Anterior cingulate cortex (tissue), 58 donors: ENCODE data around the gene RAB7A.
"Not testable (repeated sequence)": the region's sequence is repeated elsewhere in the genome, so short reads cannot be mapped to it uniquely, and the experiment has no call there.

Experiments
- DNase-seq, 58 donors: peaks; one replicate each; lab custom pipeline; 2025; lab: John Stamatoyannopoulos, UW

Gene RAB7A

DNA sequence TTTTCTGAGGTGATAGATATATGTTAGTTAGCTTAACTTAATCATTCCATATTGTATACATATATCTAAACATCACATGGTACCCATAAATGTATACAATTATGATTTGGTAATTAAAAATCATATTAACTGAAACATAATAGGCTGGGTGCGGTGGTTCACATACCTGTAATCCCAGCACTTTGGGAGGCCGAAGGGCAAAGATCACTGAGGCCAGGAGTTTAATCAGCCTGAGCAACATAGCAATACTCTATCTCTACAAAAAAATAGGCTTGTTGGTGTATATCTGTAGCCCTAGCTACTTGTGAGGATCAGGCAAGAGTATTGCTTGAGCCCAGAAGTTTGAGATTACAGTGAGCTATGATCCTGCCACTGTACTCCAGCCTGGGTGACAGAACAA, 20.9 kb downstream of the RAB7A start:
- no peak for DNase-seq

DNA sequence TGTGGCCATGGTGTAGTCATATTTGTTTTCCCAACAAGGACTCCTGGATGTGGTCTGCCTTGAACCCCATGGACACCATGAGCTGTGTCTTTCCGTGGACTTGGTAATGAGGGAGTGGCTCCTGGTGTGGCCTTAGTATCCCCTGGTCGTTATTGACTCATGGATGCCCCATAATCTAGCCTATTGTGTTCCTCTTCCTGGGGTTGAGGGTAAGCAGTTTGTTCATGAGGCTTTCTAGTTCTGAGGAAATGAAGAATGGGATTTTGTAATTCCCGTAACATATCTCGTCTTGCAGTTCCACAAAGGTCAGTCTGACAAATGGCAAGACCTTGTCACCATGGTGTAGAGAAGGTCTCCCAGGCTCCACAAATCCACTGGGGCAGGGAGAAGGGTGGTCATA, 22.6 kb downstream of the RAB7A start:
- no peak for DNase-seq

DNA sequence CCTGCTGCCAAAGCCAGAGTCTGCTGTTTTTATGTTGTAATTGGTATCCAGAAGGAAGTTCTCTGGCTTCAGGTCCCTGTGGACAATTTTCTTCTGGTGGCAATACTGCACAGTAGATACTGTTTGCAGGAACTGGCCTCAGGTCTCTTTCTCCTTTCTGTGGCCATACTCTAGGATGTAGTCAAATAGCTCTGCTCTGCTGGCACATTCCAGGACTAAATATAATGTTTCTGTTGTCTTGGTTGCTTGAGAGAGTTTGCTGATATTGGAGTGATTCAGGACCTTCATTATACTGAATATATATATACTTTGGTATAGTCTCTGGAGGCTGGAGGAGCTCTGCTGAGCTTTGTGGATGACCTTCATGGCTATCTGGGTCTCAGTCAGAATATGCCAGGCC, 23.1 kb downstream of the RAB7A start:
- no peak for DNase-seq

DNA sequence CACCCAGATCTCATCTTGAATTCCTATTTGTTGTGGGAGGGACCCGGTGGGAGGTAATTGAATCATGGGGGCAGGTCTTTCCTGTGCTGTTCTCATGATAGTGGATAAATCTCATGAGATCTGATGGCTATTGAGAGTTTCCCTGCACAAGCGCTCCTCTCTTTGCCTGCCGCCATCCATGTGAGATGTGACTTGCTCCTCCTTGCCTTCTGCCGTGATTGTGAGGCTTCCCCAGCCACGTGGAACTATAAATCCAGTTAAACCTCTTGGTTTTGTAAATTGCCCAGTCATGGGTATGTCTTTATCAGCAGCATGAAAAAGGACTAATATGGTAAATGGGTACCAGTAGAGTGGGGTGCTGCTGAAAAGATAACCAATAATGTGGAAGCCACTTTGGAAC, 23.6 kb downstream of the RAB7A start:
- DNase-seq, result not testable (repeated sequence)

DNA sequence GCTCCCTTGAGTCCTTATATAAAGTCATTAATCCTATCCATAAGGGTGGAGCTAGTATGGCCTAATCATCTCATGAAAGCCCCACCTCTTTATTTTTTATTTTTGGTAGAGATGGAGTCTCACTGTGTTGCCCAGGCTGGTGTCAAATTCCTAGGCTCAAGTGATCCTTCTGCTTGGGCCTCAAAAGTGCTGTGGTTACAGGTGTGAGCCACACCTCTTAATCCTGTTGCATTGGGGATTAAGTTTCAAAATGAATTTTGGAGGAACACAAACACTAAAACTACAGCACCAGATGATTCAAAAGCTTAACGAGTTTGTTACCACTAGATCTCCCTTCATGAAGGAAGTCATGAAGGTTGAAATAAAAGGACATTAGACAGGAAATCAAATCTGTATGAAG, 27.7 kb downstream of the RAB7A start:
- no peak for DNase-seq

DNA sequence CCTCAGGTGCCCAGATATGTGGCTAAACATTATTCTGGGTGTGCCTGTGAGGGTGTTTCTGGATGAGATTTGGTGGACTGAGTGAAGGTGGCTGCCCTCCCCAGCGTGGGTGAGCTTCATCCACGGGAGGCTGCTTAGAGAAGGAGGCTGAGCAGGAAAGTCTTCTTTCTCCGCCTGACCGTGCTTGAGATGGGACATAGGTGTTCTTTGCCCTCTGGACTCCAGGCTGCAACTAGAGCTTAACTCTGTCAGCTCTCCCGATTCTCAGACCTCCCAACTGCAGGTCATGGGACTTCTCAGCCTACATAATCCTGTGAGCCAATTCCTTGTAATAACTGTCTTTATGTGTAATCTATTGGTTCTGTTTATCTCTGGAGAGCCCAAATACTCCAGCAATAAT, 34.1 kb downstream of the RAB7A start:
- DNase-seq, result no peak

DNA sequence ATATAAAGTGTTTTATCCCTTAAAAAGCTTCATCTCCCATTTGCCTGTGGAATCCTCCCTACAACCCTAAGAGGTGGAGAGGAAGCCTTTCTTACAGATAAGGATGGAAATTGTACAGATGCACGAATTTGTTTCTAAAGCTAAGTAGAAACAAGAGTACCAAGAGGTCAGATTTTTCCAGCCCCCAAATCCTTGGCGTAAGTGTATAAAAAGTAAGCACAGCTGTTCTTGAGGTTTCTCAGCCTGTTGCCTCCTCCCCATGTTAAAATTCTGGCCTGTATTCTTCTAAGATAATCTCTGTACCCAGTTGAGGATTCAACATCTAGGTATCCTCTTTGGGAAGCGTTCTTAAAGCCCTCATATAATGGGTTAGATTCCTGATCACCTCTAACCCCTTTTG, 34.9 kb downstream of the RAB7A start:
- no peak for DNase-seq

DNA sequence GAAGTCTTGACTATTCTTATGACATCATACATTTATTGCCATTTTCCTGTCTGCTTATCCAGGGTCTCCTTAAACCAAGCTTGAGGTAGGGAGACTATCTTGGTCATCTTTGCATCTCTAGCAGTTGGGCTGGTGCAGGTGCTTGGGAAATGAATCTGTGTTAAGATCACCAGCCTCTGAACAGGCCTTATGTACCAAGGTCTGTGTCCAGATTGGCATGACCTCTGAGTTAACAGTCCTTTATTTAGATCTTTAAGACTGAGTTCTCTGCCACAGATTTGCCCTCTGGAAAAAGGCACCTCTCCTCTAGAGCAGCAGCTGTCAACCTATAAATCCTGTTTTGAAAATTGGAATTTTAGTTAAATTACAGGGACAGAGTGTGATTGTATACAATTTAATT, 35.4 kb downstream of the RAB7A start:
- DNase-seq, result no peak

DNA sequence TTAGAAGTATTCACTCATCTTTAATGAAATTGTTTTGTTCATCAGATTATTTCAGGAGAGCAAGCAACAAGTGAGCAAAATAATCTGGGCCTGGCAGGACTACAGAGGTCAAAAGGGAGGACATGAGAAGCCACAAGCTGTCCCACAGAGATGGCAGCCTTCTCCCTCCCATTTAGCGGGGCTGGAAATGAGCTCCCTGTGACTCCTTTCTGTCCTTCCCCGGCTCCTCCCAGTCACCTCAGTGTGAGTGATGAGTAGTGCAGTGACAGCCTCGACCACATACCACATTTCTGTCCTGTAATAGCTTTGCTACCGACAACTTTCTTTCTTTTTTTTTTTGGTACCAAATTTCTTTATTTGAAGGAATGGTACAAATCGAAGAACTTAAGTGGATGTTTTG, 38.0 kb downstream of the RAB7A start:
- no peak for DNase-seq

DNA sequence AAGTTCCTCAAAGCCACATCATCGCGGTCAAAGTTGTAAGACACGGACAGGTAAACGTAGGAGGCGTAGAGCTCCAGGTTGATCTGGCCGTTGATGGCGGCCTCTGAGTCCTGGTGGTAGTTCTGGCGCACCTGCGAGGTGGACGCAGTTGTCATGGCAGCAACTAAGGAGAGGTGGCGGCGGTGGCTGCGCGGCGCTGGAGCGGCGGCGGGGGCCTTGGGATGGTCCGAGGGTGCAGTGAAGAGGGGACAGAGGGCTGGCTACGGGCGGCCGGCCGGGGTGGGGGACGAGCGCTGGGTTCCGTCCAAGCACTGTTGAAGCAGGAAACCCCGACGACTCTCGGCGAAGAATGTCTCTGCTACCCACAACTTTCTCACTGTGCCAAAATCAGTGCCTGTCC, 38.9 kb downstream of the RAB7A start:
- DNase-seq, result no peak

DNA sequence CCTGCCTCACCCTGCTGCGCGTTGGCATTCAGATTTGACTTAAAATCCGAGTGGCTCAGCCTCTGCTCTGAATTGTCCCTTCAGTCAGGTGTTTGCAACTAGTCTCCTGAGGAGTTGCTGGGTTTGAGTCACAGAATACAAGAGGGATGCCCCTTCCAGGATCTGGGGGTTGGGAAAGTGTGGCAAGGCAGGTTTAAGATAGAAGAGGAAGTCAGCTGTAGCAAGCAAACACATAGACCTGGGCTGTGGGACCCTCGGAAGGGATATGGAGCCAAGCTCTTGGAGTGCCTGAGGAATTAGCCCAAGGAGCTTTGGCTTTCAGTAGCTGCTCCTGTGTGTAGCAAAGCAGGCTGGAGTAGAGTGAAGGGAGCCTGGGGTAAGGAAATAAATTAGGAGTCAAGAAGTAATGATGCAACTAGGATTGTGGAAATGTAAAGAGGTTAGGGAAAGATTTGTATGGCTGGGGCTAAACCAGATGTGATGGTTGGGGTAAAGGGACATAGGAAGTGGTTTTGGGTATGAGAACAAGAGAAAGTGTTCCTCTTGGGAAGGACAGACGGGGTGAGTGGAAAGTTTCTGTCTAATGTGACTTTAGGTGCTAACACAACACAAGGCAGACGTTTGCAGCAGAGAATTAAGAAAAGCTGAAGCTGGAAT, 41.2 kb downstream of the RAB7A start:
- DNase-seq, result no peak

DNA sequence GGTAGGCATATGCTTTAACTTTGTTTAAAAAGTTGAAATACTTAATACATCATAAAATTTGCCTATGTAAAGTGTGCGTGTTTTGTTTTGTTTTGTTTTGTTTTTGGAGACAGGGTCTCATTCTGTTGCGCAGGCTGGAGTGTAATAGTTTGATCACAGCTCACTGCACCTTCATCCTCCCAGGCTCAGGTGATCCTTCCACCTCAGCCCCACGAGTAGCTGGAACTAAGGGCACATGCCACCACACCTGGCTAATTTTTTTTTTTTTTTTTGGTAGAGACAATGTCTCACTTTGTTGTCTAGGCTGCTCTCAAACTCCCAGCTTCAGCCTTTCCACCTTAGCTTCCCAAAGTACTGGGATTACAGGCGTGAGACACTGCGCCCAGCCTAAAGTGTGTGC, 42.5 kb downstream of the RAB7A start:
- DNase-seq, result no peak

DNA sequence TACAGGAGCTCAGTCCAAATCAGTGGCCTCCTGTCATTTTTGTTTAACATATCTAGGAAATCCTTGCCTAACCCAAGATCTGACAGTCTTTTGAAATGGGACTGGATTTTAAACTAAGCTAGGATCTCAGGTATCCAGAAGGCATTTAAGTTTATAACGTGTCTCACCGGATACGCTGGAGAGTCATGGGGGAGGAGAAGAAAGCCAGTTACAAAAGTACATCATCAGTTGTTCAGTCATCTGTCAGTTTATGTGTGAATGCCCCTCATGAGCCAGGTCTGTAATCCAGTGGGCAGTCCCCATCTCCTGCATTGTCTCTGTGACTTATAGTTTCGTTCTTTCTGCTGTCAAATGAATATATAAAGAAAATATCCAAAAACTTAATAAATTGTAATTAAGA, 44.4 kb downstream of the RAB7A start:
- DNase-seq, result no peak

DNA sequence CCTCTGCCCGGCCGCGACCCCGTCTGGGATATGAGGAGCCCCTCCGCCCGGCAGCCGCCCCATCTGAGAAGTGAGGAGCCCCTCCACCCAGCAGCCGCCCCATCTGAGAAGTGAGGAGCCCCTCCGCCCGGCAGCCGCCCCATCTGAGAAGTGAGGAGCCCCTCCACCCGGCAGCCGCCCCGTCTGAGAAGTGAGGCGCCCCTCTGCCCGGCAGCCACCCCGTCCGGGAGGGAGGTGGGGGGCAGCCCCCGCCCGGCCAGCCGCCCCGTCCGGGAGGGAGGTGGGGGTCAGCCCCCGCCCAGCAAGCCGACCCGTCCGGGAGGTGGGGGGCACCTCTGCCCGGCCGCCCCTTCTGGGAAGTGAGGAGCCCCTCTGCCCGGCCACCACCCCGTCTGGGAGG, 47.2 kb downstream of the RAB7A start:
- not testable (repeated sequence) for DNase-seq

DNA sequence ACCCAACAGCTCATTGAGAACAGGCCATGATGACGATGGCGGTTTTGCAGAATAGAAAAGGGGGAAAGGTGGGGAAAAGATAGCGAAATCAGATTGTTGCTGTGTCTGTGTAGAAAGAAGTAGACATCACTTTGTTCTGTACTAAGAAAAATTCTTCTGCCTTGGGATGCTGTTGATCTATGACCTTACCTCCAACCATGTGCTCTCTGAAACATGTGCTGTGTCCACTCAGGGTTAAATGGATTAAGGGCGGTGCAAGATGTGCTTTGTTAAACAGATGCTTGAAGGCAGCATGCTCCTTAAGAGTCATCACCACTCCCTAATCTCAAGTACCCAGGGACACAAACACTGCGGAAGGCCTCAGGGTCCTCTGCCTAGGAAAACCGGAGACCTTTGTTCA, 47.6 kb downstream of the RAB7A start:
- DNase-seq, result not testable (repeated sequence)

DNA sequence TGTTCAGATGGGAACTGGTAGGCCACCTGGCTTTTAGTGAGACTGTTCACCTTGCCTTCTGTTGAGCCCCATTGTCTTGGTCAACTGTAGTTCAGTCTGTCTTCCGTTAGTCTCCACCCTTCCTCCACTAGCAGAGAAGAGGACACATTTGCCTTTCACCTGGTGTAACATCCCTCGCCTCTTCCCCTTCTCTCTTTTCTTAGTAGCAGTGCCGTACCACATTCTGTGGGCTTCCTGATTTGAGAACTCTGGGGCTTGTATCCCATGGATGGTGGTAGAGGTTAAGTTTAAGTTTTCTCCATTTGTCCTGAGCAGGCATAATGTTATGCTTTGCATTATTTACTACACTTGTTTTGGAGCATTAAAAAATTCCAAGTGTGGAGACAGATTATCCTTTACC, 49.3 kb downstream of the RAB7A start:
- no peak for DNase-seq

DNA sequence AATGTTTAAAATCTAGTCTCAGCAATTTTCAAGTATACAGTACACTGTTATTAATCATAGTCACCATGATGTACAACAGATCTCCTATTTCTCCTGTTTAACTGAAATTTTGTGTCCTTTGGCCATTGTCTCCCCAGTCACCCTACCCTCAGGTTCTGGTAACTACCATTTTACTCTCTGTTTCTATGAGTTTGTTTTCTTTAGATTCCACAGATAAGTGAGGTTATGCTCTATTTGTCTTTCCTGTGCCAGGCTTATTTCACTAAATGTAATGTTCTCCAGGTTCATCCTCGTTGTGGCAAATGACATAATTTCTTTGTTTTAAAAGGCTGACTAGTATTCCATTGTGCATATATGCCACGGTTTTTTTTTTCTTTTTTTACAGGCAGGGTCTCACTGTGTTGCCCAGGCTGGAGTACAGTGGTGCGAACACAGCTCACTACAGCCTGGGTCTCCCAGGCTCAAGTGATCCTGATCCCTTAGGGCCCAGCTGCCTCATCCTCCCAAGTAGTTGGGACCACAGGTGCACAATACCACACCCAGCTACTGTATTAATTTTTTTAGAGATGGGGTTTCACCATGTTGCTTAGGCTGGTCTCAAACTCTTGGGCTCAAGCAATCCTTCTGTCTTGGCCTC, 50.0 kb downstream of the RAB7A start:
- DNase-seq, result no peak

DNA sequence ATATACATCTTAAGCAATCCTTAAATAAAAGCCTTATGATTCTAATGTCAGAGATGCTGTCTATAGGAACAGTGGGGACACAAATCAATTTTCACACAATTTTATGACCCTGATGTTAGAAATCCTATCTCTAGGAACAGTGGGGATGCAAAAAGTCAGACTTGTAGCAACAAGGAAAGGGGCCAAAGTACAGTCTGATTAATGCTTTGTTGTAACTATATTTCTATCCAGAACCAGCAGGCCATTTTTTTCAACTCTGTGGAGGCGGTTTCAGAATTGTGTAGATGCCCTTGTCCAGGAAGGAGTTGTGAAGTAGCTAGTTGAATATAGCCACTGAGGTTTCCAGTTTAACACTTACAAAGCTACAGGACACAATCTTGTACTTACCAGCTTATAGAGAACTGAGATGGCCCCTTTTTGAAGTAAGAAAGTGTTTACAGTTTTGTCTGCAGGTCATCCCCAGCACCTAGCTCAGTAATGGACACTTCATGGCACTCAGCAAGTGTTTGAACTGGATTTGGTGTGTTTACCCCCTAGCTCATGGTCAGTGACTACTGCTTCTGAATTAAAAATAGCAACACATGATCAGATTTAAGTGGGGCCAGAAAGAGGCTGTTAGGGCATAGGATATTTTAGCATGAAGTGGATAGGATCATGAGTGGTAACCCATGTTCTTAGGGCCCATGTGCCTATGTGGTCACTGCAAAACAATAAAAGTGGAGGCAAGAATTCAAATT, 54.3 kb downstream of the RAB7A start:
- no peak for DNase-seq

DNA sequence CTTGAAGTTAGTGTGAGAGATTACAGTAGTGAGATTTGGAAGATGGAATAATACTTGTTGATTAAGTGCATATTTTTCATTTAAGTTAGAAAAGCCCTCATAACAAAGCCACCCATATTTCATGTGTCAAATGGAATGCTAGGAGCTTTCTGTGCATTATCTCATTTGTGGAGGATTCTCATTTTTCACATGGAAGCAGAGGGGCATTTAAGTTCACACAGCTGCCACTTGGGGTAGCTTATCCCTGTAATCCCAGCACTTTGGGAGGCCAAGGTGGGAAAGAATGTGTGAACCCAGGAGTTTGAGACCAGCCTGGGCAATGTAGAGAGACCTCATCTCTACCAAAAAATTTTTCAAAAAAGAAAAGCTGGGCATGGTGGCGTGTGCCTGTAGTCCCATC, 55.2 kb downstream of the RAB7A start:
- no peak for DNase-seq

DNA sequence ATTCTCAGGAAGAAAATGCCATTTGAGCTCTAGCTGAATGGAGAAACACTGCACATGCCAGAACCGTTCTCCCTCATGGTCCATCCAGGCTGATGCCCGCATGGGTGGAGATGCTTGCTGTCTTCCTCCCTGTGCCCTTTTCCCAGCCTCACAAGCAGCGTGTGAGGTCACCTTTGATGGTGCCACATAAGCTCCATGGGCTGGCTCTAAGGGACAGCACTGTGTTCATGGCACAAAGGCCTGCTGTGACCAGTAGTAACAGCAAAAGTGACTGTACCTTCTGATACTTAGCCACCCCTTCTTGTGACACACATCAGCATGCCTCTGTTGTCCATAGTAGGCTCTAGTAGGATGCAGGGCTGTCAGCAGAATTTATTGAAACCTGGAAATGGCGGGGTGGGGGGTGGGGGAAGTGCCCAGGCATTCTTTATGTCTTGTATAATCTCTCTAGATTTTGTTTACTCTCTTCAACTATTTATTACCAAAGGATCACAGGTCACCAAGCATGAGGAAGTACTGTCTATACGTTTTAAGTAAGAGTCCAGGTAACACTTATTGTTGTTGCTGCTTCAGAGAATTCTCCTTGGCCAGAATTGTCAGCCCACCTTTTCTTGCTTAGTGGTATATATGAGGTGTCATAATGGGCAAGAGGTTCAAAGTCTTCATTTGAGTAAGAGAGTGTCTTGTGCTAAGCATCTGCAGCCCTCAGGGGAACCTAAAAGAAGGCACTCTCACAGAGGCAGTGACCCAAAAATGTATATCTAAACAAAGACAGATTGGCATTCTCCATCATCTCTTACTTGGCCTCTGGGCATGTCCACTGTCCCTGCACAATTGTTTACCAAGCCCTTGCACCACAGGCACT, 56.5 kb downstream of the RAB7A start:
- peak in 1 of 58 donors; percentile 5 for DNase-seq

DNA sequence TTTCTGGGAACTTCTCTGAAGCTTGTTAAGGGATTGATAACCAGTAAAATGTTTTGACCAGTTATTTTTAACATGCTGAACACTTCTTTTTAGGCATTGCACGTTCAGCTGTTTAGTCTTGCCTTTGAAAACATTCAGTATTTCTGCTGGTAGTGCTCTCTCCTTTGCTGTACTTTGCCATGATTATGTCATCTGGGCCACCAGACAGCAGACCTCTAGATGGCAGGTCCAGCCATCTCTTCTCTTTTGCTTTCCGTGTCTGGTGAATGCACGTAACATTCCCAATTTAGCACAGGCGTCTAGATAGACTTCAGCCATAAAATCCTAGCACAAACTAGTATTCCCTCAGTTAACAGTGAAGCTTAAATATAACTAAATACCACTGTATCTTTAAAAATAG, 57.8 kb downstream of the RAB7A start:
- no peak for DNase-seq
